ENCODE data around the gene TAF13.

GRCh38 chr1:109084563-109085517 lies 9.0 kb upstream of the TAF13 start:
- TF ChIP-seq CTCF (IDR thresholded peaks at IDR 0.05) (no peak), POLR2AphosphoS5 (IDR thresholded peaks at IDR 0.05) (no peak), POLR2A (IDR thresholded peaks at IDR 0.05; ENCODE audit: low read depth) (no peak)

Measured in esophagus muscularis mucosa (tissue), 3 donors.